HG03457 (cell line): ENCODE measurements around the gene MTA2.

Source experiments
- ATAC-seq: cut with Tn5 transposase; IDR thresholded peaks from one replicate; pipeline ENCODE4 v1.9.1; 2021; ENCODE audit warnings: moderate number of reproducible peaks; ENCODE audit not compliant: unreplicated experiment

MTA2 gene

DNA sequence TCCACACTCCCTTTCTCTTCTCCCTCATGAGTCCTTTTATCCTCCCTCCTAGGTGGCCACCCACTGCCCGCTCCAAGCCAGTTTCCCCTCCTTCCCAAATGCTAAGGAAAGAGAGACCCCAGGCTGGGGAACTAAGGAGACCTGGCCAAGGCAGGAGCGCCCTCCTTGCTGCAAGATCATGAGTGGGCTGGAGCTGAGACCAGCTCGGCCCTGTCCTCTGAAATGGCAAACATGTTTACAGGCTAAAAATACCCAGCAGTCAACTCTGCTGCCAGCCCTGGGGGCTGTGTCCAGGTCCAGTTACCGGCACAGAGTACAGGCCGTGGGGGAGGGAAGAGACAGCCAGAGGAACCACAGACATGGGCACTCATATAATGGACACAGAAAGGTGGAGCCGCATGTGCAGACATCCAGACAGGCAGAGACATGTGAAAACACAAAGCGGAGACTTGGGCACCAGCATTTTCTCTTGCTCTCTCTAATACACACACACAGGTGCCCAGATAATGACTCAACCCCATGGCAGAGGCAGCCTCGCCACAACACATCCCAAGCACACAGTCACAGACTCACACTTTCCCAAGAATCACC, 53.9 kb downstream of the MTA2 start:
- no peak for ATAC-seq

DNA sequence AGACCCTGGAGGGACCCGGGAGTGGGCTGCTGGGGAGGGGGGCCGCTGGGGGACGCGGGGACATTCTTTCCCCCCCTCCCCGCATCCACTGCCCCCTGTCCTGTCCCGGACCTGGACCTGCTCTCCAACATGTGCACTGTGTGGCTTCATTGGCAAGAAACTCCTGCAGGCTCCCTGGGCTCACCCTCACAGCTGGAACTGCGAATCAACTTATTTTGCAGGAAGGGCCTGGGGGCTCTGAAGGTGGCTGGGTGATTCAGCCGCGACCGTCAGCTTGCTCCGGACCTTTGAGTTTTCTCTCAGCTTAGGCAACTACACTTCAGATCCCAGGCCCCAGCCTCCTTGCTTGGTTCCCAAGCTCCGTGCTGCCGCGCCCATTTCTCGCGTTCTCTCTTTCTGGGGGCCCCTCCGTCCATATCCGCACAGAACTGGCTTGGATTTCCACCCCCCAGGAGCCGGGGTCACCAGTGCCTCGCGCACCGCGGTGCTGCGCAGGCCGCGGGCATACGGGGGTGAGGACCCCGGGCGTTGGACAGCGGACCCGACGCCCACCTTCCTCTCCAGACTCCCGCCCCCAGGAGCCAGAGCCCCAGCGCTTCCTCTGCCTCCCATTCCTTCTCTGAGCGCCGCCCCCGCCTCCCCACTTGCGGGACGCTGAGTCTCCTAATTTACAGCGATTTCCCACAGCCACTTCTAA, 54.6 kb downstream of the MTA2 start:
- no peak for ATAC-seq

DNA sequence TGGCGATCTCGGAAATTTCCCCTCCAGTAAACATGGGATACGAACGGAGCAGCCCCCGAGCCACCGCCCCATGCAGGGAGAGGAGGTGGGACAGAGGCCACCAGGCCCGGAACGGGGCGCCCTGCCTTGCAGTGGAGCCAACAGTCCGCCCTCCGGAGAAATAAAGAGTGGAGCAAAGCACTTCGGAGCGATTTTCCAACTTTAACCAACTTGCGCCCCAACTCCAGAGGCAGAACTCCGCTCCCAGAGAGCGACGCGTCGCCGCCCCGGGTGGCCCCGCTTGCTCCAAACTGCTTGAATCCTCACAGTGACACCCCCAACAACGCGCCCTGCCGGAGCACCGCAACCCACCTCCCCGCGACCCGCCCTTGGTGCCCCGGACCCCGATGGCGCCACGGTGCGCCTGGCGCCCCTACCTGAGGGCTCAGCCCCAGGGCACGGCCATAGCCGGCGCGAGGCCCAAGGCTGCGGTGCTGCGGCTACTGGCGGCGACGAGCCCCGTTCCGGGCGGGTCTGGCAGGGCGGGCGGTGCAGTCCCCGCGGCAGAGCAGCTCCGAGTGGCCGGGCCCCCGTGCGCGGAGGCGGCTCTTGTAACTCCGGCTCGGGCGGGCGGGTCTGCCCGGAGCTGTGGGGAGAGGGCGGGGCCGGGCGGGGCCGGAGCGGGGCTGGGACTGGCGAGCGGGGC, 55.3 kb downstream of the MTA2 start, which contains the start of gene AHNAK:
TSS of gene AHNAK (minus strand) at position 563 of the 685 bp plus-strand sequence. CDS start 10,708 bp downstream, outside the sequence.
- ATAC-seq = no peak

DNA sequence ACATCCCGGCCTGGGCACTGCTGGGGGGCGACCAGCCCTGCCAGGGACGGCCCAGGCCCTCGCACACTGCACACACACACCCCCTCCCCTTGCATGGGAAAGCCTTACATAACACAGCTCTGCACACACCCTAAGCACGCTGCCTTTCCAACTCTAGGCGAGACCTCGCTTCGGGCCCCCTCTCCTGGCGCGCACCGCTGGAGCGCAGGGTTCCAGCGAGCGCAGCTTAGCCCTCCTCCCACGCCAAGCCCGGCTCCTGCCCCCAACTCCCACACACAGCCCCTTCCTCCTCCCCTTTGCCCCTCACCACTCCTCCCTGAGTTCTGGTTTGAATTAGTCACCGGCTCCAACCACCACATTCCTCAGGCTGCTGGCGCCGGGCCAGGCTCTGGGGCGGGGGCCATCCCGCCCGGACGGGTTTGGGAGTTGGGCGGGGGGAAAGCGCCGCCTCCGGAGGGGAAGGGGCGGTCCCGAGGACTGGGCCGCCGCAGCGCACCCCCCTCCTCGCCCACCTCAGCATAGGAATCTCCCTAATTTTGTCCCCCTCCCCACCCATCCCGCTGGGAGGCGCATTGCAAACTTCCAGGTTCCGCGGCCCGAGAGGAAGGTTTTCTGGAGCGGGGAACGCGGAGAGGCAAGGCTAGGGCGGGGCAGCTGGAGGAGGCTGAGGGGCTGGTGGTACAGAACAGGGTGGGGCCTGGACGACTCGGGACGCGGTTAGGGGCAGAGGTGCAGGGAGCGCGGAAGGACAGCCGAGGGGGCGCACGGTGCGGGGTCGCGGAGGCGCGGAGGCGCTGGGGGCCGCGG, 56.0 kb downstream of the MTA2 start:
- no peak for ATAC-seq

DNA sequence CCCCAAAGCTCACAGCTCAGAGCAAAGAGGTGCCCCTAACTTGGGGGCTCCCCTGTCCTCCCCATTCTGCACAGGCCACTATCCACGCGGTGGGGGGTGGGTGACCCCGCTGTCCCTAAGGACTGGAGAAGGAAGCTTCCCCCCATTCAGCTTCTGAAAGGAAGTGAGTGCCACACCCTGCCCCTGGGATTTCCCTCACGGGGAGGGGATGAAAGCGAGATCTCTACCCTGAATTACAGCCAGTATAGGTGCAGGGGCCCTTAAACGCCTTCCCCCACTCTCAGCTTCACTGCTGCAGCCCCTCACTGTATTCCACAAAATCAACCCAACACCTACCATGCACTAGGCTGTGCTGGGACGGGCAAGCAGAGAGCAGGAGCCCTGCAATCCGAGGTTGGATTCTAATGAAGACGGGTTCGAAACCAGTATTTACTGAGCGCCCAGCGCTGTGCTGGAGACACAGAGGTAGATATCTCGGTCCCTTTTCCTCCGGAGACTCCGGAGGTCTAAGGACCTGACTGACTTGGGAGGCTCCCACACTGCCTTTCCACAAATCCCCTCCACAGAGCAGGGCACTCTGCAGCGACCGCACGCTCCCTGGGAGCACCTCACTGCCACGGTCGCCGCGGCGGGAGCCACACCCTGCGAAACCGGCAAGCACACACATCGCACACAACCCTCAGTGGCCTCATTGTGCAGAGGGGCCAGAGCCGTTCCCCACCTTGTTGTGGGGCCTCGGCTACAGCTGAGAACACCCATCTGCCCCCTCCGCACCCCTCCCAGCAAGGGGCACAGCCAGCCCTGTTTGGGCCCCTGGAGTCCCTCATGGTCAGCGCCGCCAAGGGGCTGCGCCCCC, 56.9 kb downstream of the MTA2 start:
- ATAC-seq = no peak

DNA sequence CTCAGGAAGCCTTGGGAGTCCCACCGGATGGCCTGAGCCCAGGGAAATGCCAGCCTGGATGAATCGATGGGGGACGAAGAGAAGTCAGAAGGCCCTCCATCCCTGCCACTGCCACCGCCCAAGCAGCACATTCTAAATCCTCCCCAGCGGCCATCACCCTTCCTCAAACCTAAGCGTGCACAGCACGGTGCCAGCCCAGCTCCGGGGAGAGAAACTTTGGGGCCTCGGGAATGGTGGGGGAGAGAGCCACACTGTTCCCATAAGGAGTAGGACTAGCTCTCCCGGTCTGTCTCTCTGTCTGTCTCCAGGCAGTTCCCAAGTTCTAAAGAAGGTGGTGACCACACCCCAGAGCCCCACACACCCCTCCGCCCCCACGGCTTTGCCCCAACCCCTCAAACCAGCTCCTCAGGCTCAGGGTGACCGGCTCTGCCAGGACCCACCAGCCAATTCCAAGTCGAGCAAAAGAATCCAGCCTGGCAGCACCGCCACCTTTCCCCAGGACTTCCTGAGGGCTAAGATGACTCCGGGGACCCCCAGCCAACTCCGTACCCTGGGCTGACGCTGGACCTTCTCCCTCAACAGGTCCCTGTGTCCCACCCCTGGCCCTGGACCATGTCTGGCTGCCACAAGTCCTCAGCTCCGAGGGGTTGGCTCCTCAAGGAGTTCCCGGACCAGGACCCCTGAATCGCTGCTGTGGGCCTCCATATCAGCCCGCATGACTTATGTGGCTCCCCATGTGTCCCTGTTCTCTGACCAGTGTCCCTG, 57.8 kb downstream of the MTA2 start:
- no peak for ATAC-seq
